Stimulated activated CD4-positive, alpha-beta T cell treated with anti-CD3 and anti-CD28 coated beads, Interleukin-15, amount 100 ng/mL, for 1 hour (primary cell): Measurements from ENCODE around the gene CDH23.
"Not testable (repeated sequence)": the region's sequence is repeated elsewhere in the genome, so short reads cannot be mapped to it uniquely, and the experiment has no call there.

Experiments used
- DNase-seq, 2 donors: peaks; one replicate each; pipeline ENCODE4 v3.0.0-alpha.2; 2020; ENCODE audit warnings: low read depth in 1 of 2, low spot score in 1 of 2

CDH23 gene

GRCh38 chr10:71838264-71839211 is 441.8 kb downstream of the CDH23 start:
- DNase-seq = no peak

DNA sequence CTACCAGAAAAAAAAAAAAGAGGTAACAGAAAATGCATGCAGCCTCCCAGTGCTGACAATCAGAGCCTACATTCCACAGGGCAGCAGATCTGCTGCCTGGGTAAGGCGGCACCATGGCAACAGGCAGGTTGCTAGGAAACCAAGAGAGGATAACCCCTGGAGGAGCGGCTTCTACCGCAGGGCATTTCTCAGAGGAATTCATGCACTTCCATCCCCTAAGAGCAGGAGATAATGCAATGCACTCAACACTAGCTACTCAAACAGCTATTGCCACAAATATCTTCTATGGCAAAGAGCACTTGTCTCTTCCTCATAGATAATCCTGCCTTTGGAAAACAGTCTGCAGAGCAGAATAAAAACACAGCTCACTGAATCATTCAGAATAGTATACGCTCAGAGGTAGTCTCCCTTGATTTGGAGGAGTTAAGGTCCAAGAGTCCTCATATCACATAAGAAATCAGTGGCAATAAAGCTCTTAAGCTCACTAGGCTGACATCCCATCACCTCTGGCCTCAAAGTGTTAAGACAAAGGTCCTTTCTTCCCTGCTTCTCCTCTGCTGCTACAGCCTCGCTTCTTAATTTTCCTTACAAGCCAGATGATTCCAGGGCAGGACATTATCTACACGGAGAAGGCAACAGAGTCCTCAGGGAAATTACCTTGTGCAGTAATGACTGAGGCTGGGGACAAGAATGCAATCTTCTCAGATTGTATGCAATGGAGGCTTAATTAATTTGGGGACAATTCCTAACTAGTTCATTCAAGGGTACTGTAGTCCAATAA is 443.6 kb downstream of the CDH23 start:
- no peak for DNase-seq

DNA sequence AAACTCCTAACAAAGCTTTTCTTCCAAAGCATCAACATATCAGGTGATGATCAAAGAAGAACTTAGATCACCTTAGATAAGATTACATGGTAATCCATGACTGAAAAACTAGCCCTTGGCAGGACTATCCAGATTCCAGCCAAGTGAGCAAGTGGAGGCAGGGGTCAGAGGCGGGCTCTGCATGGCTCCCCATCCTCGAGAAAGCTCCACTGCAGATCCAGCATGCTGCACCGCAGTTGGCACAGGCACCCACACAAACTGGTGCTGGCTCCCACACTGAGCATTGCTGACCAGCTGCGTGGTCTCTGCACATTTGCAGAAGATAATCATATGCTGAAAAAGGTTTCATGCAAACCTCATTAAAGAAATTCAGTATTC is 444.2 kb downstream of the CDH23 start:
- no peak for DNase-seq

DNA sequence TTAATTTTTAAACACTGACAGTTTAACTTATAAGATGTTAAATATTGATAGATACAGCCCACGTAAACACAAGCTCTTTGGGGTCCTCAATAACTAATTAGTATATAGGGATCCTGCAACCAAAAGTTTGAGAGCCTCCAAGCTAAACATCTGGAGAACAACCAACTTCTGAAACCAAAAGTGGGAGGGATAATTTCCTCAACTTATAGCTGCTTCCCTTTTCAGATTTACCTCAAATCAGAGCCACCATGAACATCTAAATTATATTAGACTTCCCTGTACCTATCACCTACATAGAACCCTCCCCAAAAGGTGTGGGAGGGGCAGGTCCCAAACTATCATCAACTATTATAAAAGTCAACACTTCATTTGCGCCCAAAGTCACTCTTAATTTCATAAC is 445.7 kb downstream of the CDH23 start:
- DNase-seq = no peak

DNA sequence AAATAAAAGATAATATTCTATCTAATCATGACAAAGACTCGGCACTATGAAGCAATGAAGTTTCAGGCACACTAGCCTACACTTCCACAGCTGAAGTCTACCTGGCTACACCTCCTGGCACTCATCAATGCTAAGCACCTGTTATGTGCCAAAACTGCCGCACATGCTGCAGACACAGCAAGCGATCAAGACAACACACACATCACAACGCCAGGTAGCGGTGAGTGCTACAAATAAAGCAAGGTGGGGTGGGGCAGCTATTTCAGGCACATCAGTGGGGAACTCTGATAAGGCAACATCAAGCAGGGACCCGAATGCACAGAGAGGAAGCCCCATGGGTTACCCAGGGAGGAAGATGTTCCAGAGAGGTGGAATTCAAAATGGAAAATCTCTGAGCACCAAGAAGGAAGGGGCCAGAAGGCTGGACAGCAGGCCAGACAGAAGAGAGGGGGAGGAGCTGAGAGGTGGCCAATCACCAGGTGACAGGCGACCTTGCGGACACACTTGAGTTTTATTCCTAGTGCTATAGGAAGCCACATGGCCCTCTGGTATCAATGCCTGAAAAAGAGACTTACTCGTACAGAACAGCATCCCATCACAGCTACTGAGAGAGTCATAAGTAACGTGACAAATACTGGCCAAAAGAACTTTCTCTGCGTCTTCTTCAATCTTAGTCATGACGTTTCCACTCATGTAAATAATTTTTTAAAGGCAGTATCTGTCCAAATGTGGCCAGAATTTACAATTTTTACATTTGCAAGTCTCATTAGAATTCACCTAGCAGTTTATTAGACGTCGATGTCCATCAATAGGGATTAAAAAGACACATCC is 446.4 kb downstream of the CDH23 start:
- no peak for DNase-seq

- no peak for DNase-seq
Measured at GRCh38 chr10:71844084-71844483, 447.4 kb downstream of the CDH23 start.

DNA sequence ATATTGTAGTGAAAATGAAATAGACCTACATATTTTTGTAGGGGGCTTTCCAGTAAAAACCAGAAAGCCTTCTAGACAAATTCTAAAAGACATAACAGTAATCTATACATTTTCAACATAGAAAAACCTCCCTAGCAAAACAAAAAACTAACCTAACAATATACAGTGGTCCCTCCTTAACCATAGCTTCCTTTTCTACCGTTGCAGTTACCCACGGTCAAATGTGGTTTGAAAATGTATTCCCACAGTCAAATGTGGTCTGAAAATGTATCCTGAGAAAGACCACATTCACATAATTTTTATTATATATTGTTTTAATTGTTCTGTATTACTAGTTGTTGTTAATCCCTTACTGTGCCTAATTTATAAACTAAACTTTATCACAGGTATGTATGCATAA is 448.0 kb downstream of the CDH23 start:
- DNase-seq = no peak

- no peak for DNase-seq
Measured at GRCh38 chr10:71845410-71846405, 449.0 kb downstream of the CDH23 start.

- no peak for DNase-seq
Measured at GRCh38 chr10:71846816-71847215, 450.1 kb downstream of the CDH23 start.

DNA sequence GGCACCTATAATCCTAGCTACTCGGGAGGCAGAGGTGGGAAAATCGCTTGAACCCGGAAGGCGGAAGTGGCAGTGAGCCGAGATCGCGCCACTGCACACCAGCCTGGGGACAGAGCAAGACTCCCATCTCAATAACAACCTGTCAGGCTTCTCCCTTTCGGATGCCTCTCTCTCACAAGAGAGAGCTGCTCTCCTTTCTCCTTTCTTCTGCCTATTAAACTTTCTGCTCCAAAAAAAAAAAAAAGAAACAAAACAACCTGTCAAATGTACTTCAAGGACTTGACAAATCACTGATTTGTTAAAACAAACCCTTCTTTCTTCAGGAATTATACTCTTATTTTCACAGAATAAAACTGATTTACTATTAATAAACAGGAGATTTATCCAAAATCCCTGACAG is 450.7 kb downstream of the CDH23 start:
- no peak for DNase-seq

- no peak for DNase-seq
Measured at GRCh38 chr10:71848325-71849275, 451.9 kb downstream of the CDH23 start.

DNA sequence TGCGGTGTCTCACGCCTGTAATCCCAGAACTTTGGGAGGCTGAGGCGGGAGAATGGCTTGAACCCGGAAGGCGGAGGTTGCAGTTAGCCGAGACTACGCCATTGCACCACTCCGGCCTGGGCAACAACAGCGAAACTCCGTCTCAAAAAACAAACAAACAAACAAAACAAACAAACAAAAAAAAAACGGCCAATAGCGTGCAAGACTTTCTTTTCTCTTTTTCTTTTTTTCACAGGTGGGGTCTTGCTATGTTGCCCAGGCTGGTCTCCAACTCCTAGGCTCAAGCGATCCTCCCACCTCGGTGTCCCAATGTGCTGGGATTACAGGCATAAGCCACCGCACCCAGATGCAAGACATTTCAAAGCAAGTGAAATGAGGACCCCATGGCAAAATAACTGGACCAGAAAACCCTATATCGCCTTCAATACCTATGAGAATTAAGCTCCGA is 452.8 kb downstream of the CDH23 start:
- DNase-seq = no peak

DNA sequence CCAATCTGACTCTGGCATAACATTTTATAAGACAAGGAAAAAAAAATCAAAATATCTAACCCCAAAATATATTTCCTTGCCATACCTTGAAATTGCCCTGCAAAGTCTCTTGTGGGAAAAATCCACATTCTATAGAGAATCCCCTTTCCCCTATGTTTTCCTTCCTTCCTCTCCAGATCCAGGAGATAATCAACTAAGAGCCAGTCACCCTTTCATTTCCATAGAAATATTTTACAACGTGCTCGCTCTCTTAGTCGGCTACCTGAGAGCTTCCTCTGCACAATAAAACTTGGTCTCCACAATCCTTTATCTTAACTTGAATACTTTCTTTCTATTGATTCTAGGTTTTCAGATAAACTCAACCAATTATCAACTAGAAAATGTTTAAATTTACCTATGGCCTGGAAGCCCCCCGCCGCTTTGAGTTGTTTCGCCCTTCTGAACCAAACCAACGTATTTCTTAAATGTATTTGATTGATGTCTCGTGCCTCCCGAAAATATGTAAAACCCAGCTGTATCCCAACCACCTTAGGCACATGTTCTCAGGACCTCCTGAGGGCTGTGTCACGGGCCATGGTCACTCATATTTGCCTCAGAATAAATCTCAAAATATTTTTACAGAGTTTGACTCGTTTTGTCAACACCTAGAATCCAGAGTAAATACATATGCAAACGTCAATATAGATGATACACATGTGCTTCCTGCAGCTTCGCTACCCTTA is 453.5 kb downstream of the CDH23 start:
- DNase-seq = no peak

GRCh38 chr10:71850743-71851464 is 454.2 kb downstream of the CDH23 start, which contains the start of gene PSAP:
Gene PSAP (minus strand): TSS chr10:71851251. CDS start chr10:71851221, 30 bp downstream.
- DNase-seq = peak; percentile 96 to 98

DNA sequence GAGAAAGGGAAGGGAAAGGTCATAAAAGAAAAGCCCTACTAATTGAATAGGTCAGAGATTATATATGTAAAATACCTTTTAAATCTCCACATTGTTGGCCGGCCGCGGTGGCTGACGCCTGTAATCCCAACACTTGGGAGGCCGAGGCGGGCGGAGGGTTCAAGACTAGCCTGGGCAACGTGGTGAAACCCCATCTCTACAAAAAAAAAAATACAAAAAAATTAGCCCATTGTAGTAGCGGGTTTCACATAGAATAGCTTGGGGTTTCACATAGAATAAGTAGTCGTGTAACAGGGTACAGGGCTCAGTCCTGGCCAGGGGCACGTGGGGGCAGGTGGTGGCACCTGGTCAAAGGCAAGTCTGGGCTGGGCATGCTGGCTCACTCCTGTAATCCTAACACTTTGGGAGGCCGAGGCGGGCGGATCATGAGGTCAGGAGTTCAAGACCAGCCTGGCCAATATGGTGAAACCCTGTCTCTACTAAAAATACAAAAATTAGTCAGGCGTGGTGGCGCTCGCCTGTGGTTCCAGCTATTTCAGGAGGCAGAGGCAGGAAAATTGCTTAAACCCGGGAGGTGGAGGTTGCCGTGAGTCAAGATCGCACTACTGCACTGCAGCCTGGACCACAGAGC is 454.9 kb downstream of the CDH23 start:
- not testable (repeated sequence) for DNase-seq

GRCh38 chr10:71852355-71852937 is 455.7 kb downstream of the CDH23 start:
- DNase-seq = no peak

DNA sequence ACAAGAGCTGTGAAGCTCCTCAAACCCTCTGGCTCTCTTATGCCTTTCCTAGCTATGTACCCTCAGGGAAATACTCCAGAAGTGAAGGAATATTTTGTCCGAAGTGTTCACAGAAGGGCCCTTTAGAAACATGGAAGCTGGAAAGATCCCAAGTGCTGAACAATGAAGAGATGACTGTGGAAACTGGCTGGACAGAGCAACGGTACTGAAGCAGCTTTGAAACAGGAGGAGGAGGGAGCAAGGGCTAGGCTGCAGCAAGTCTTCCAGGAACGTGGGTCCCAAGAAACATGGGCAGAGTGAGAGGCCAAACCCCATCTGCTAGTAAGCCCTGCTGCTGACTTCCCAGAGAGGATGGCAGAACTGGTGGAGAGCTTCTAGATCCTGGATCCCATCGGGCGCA is 457.3 kb downstream of the CDH23 start:
- DNase-seq = no peak
